NCI-H1417 treated with DMSO at 0.1 percent for 48 hours (cell line): ENCODE data around the gene RNF214.
"Not testable (repeated sequence)": the region's sequence is repeated elsewhere in the genome, so short reads cannot be mapped to it uniquely, and the experiment has no call there.

Experiments used
- DNase-seq: peaks from one replicate; lab custom pipeline; 2025; lab: John Stamatoyannopoulos, UW

Gene RNF214

GRCh38 chr11:117315285-117316196 lies 83.1 kb downstream of the RNF214 start:
- DNase-seq, result no peak

GRCh38 chr11:117316197-117316961 lies 83.9 kb downstream of the RNF214 start, which contains the start of gene BACE1:
BACE1 (minus strand) TSS chr11:117316256; CDS start chr11:117315795, 461 bp downstream.
- peak; percentile 63 for DNase-seq

GRCh38 chr11:117318738-117319137 lies 86.3 kb downstream of the RNF214 start:
- DNase-seq, result no peak

- no peak for DNase-seq
These were observed 86.9 kb downstream of the RNF214 start for GRCh38 chr11:117319214-117319840.

GRCh38 chr11:117327255-117327566 lies 94.7 kb downstream of the RNF214 start:
- not testable (repeated sequence) for DNase-seq

- peak; percentile 94 for DNase-seq
These were observed 95.3 kb downstream of the RNF214 start, which contains the start of gene CEP164 for GRCh38 chr11:117327567-117328374. CEP164 (plus strand) TSS chr11:117327854; CDS start chr11:117338587, 10,733 bp downstream.

- DNase-seq, result peak; percentile 34
These were observed 96.0 kb downstream of the RNF214 start for GRCh38 chr11:117328375-117329010.

GRCh38 chr11:117332843-117333242 lies 100.4 kb downstream of the RNF214 start:
- DNase-seq, result no peak

GRCh38 chr11:117333917-117334316 lies 101.4 kb downstream of the RNF214 start:
- no peak for DNase-seq

GRCh38 chr11:117334896-117335295 lies 102.4 kb downstream of the RNF214 start:
- DNase-seq, result no peak

- DNase-seq, result no peak
These were observed 102.9 kb downstream of the RNF214 start for GRCh38 chr11:117335399-117335798.
